Liver (tissue), 3 donors: ENCODE measurements around the gene PARD3B.

ENCODE experiments used
- EGR1 ChIP-seq, 2 donors: IDR thresholded peaks; 2 replicates each; pipeline ENCODE4 v1.6.1; 2016 to 2018; ENCODE audit warnings: antibody characterized with exemption in 2 of 2, low read depth in 2 of 2
- JUND ChIP-seq, 2 donors: IDR thresholded peaks; 2 replicates each; pipeline ENCODE4 v1.6.1; 2016; ENCODE audit warnings: antibody characterized with exemption in 2 of 2
- RAD21 ChIP-seq, 2 donors: IDR thresholded peaks; 2 replicates each; pipeline ENCODE4 v1.6.1; 2016; ENCODE audit warnings: antibody characterized with exemption in 2 of 2, mild to moderate bottlenecking in 2 of 2
- RXRA ChIP-seq, 2 donors: IDR thresholded peaks; 2 replicates each; pipeline ENCODE4 v1.6.1; 2017 to 2018; ENCODE audit warnings: antibody characterized with exemption in 2 of 2, mild to moderate bottlenecking in 1 of 2
- YY1 ChIP-seq: IDR thresholded peaks from 2 replicates; pipeline ENCODE4 v1.6.1; 2016; ENCODE audit warnings: antibody characterized with exemption, mild to moderate bottlenecking
- TF ChIP-seq, protein P1 (sequence below): fragments of 150-350 bp; IDR thresholded peaks from 2 replicates; pipeline ENCODE4 v1.5.1; 2017; ENCODE audit warnings: improper control_type of control experiment, low read depth, low read length; ENCODE audit not compliant: missing input control
- TF ChIP-seq, protein P2 (sequence below): IDR thresholded peaks from 2 replicates; pipeline ENCODE4 v1.6.1; 2016; ENCODE audit warnings: antibody characterized with exemption, mild to moderate bottlenecking
- TF ChIP-seq, protein P3 (sequence below): IDR thresholded peaks from 2 replicates; pipeline ENCODE4 v1.6.1; 2016; ENCODE audit warnings: antibody characterized with exemption
- TF ChIP-seq, protein P4 (sequence below): IDR thresholded peaks from 2 replicates; pipeline ENCODE4 v1.6.1; 2016; ENCODE audit warnings: antibody characterized with exemption
- donor health status: healthy.
- donor health status: healthy.

DNA sequence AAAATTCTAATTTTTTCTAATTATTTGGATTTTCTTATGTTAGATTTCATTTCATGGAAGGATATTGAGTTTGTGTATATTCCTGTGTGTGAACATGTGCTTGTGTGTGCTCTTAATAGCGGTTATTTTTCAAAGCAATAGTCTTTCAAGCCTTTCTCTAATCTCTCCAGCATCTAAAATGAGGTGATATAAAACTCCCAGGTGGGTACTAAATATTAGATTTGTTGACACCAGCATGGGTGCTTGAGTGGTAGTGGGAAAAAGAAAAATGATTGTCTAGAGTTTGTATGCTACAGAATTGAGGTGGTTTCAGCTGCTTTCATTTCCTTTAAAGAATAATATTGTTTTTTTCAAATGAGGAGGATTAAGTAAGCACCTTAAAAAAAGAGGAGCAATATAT is 296.8 kb downstream of the PARD3B start:
- TF ChIP-seq, protein P1, sequence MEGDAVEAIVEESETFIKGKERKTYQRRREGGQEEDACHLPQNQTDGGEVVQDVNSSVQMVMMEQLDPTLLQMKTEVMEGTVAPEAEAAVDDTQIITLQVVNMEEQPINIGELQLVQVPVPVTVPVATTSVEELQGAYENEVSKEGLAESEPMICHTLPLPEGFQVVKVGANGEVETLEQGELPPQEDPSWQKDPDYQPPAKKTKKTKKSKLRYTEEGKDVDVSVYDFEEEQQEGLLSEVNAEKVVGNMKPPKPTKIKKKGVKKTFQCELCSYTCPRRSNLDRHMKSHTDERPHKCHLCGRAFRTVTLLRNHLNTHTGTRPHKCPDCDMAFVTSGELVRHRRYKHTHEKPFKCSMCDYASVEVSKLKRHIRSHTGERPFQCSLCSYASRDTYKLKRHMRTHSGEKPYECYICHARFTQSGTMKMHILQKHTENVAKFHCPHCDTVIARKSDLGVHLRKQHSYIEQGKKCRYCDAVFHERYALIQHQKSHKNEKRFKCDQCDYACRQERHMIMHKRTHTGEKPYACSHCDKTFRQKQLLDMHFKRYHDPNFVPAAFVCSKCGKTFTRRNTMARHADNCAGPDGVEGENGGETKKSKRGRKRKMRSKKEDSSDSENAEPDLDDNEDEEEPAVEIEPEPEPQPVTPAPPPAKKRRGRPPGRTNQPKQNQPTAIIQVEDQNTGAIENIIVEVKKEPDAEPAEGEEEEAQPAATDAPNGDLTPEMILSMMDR, result no peak
- TF ChIP-seq RAD21 (IDR thresholded peaks at IDR 0.05) (no peak), JUND (IDR thresholded peaks at IDR 0.05) (no peak), YY1 (no peak), EGR1 (IDR thresholded peaks at IDR 0.05; ENCODE audit: low read depth in 2 of 2) (no peak), RXRA (IDR thresholded peaks at IDR 0.05) (no peak)
- TF ChIP-seq, protein P2, sequence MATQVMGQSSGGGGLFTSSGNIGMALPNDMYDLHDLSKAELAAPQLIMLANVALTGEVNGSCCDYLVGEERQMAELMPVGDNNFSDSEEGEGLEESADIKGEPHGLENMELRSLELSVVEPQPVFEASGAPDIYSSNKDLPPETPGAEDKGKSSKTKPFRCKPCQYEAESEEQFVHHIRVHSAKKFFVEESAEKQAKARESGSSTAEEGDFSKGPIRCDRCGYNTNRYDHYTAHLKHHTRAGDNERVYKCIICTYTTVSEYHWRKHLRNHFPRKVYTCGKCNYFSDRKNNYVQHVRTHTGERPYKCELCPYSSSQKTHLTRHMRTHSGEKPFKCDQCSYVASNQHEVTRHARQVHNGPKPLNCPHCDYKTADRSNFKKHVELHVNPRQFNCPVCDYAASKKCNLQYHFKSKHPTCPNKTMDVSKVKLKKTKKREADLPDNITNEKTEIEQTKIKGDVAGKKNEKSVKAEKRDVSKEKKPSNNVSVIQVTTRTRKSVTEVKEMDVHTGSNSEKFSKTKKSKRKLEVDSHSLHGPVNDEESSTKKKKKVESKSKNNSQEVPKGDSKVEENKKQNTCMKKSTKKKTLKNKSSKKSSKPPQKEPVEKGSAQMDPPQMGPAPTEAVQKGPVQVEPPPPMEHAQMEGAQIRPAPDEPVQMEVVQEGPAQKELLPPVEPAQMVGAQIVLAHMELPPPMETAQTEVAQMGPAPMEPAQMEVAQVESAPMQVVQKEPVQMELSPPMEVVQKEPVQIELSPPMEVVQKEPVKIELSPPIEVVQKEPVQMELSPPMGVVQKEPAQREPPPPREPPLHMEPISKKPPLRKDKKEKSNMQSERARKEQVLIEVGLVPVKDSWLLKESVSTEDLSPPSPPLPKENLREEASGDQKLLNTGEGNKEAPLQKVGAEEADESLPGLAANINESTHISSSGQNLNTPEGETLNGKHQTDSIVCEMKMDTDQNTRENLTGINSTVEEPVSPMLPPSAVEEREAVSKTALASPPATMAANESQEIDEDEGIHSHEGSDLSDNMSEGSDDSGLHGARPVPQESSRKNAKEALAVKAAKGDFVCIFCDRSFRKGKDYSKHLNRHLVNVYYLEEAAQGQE, result no peak
- TF ChIP-seq, protein P3, sequence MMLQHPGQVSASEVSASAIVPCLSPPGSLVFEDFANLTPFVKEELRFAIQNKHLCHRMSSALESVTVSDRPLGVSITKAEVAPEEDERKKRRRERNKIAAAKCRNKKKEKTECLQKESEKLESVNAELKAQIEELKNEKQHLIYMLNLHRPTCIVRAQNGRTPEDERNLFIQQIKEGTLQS, result no peak
- TF ChIP-seq, protein P4, sequence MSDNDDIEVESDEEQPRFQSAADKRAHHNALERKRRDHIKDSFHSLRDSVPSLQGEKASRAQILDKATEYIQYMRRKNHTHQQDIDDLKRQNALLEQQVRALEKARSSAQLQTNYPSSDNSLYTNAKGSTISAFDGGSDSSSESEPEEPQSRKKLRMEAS, result no peak
